ENCODE results near the gene LHPP. TPM values are rescaled to one million over a fixed set of nuclear protein-coding genes. Genes with fewer than 3 reads are reported as not detected.

Gene LHPP
- total RNA-seq, 1 donor from 2014 or later: 15.3 TPM

DNA sequence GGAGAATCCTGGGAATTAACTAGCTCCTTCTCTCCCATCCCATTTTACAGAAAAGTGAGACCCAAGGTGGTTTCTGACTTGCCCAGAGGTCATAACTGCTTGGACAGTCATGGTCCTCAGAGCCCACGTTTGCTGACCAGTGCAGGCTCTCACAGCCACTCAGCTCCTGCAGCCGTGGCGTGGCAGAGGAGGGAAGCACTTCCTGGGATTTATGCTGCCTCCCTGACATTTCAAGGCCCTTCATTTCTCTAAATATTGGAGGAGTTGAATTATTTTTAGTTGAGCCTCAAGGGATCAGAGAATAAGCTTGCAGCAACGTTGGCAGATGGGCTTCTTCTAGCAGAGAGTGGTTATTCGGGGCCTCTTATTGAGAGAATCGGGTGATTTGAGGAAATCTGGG lies 77.1 kb downstream of the LHPP start:
- Mint-ChIP-seq H3K4me3 (ENCODE audit: unreplicated experiment) (no peak overlapping the region), H3K27me3 (ENCODE audit: low read depth) (no peaks in the 10 kb centered on the region), H3K36me3 (ENCODE audit: low read depth) (no peaks in the 10 kb centered on the region), H3K9me3 (ENCODE audit: low read depth) (no peaks in the 10 kb centered on the region), H3K4me1 (ENCODE audit: low read depth) (no peaks in the 10 kb centered on the region), H3K27ac (ENCODE audit: unreplicated experiment) (no peak overlapping the region)
- DNase-seq (ENCODE audit: low spot score): no peak
- TF ChIP-seq, protein P1, sequence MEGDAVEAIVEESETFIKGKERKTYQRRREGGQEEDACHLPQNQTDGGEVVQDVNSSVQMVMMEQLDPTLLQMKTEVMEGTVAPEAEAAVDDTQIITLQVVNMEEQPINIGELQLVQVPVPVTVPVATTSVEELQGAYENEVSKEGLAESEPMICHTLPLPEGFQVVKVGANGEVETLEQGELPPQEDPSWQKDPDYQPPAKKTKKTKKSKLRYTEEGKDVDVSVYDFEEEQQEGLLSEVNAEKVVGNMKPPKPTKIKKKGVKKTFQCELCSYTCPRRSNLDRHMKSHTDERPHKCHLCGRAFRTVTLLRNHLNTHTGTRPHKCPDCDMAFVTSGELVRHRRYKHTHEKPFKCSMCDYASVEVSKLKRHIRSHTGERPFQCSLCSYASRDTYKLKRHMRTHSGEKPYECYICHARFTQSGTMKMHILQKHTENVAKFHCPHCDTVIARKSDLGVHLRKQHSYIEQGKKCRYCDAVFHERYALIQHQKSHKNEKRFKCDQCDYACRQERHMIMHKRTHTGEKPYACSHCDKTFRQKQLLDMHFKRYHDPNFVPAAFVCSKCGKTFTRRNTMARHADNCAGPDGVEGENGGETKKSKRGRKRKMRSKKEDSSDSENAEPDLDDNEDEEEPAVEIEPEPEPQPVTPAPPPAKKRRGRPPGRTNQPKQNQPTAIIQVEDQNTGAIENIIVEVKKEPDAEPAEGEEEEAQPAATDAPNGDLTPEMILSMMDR (IDR thresholded peaks at IDR 0.05): no peak

DNA sequence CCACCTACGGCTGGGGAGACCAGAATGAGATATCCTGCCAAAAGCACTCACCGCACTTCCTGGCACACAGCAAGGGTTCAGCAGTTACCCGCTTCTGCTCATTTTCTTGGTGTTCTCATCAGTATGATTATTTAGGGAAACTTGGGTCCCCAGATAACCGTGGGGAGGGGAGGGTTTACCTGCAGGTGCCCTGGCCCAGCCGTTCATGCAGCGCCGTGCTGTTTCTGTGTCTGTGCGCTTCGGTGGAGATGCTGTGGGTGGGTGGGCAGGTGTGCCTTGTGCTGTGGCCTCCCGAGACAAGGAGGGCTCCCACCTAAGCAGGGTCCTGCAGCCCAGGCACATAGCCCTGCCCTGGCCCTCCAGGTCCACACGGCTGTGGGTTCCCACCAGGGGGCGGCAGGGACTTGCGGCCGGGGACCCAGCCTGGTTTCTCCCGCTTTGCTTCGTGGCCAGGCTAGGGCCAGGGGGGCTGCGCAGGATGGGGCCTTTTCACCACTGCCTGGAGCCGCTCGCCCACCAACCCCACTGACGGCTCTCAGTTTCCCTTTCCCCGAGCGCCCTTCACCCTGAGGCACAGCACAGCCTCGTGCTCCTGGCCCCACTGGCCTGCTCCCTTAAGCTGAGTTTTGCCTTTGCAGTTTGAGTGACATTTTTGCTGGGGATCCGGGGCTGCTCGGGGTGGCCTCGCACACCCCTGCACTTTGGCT lies 78.5 kb downstream of the LHPP start:
- no peak overlapping the region for H3K4me3 Mint-ChIP-seq (ENCODE audit: unreplicated experiment)
- no peak for DNase-seq (ENCODE audit: low spot score)
- TF ChIP-seq, protein P1 (IDR thresholded peaks at IDR 0.05): peak; percentile 89
- no peaks in the 10 kb centered on the region for H3K9me3 Mint-ChIP-seq (ENCODE audit: low read depth)
- H3K27me3 Mint-ChIP-seq (ENCODE audit: low read depth): no peaks in the 10 kb centered on the region
- H3K4me1 Mint-ChIP-seq (ENCODE audit: low read depth): no peaks in the 10 kb centered on the region
- H3K36me3 Mint-ChIP-seq (ENCODE audit: low read depth): no peaks in the 10 kb centered on the region
- no peak overlapping the region for H3K27ac Mint-ChIP-seq (ENCODE audit: unreplicated experiment)

DNA sequence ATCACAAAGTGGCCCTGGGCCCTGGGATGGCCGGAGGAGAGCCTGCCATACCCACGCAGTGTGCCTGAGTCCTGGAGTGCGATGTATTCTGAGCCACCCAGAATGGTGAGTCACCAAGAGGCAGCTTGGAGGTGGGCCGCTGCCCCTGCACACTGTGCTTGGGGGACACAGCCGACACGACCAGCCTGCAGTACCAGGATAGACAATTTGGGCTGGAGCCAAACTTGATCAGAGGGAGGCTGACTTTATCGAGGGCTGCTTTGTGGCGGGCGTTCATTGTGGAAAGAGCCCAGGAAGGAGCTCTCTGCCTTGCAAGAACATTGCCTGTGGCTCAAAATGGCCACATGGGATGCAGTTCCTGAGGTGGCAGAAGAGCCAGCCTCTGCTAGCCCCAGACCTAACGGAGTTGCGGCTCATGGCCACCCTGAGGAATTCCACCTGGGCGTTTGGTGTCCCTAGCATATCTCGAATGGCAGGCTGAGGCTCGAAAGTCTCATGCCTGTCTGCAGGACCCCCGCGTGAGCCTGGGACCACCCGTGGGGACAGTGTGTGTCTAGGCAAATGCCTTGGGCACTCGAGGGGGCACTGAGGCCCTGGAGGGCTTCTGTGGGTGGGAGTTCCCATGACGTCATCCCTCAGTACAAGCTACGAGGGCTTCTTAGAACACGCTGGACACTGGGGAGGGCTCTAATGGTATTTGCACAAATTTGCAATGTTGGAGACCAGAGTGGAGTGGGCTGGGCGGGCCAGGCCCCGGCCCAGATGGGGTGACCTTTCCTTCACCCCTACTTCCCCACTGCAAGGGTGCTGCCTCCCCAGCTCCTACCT lies 79.7 kb downstream of the LHPP start:
- Mint-ChIP-seq H3K36me3 (ENCODE audit: low read depth) (no peaks in the 10 kb centered on the region), H3K4me3 (ENCODE audit: unreplicated experiment) (no peak overlapping the region), H3K4me1 (ENCODE audit: low read depth) (no peaks in the 10 kb centered on the region), H3K27me3 (ENCODE audit: low read depth) (no peaks in the 10 kb centered on the region), H3K9me3 (ENCODE audit: low read depth) (no peaks in the 10 kb centered on the region), H3K27ac (ENCODE audit: unreplicated experiment) (no peak overlapping the region)
- no peak for DNase-seq (ENCODE audit: low spot score)
- TF ChIP-seq, protein P1 (IDR thresholded peaks at IDR 0.05): no peak

DNA sequence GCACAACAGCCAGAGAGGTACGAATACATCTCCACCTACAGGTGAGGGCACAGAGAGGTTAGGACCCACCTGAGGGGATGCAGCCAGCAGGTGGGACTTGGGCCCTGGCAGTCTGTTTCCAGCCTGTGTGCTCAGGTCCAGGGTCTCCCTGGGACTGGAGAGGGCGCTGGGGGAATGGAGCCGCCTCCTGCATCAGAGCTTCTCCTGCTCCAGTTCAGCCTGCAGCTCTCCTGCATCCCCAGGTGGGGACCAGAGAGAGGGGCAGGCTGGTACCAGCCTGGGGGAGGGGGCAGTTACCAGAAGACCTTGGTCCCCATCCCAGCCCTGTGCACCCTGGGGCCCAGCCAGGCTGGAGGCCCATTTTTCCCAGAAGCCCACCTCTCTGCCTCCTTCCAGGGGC lies 80.7 kb downstream of the LHPP start:
- TF ChIP-seq, protein P1 (IDR thresholded peaks at IDR 0.05): no peak
- no peaks in the 10 kb centered on the region for H3K4me1 Mint-ChIP-seq (ENCODE audit: low read depth)
- H3K4me3 Mint-ChIP-seq (ENCODE audit: unreplicated experiment): no peak overlapping the region
- H3K27ac Mint-ChIP-seq (ENCODE audit: unreplicated experiment): no peak overlapping the region
- H3K36me3 Mint-ChIP-seq (ENCODE audit: low read depth): no peaks in the 10 kb centered on the region
- H3K9me3 Mint-ChIP-seq (ENCODE audit: low read depth): no peaks in the 10 kb centered on the region
- no peak for DNase-seq (ENCODE audit: low spot score)
- H3K27me3 Mint-ChIP-seq (ENCODE audit: low read depth): no peaks in the 10 kb centered on the region

DNA sequence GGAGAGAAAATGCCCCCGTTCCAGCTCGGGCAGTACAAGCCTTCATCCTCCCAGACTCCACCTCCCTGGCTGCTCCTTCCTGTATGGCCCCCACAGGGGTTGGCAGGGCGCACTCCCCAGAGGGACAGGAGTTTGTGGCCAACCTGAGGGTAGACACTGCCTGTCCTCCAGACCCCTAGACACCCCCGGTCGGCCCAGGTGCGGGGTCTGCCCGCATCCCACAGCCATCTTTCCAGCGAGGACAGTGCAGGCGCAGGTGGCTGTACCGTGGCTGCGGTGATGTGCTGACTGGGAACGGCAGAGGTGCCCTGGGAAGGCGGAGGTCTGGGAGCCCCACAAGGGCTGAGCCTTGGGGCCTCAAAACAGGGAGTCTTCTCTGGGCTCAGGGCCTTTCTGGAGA lies 81.5 kb downstream of the LHPP start:
- no peaks in the 10 kb centered on the region for H3K4me1 Mint-ChIP-seq (ENCODE audit: low read depth)
- no peaks in the 10 kb centered on the region for H3K36me3 Mint-ChIP-seq (ENCODE audit: low read depth)
- TF ChIP-seq, protein P1 (IDR thresholded peaks at IDR 0.05): no peak
- no peaks in the 10 kb centered on the region for H3K27me3 Mint-ChIP-seq (ENCODE audit: low read depth)
- no peak overlapping the region for H3K27ac Mint-ChIP-seq (ENCODE audit: unreplicated experiment)
- no peaks in the 10 kb centered on the region for H3K9me3 Mint-ChIP-seq (ENCODE audit: low read depth)
- no peak for DNase-seq (ENCODE audit: low spot score)
- H3K4me3 Mint-ChIP-seq (ENCODE audit: unreplicated experiment): no peak overlapping the region
